ENCODE data around the gene FHIT.

- TF ChIP-seq EP300 (IDR thresholded peaks at IDR 0.05; ENCODE audit: low read depth) (no peak), CTCF (IDR thresholded peaks at IDR 0.05) (no peak)
These were observed 1316.2 kb downstream of the FHIT start for GRCh38 chr3:59935025-59935424.

All from transverse colon (tissue), 3 donors.